GM19397 (cell line): ENCODE measurements around the gene SPATA2L.
"Not testable (repeated sequence)": the region's sequence is repeated elsewhere in the genome, so short reads cannot be mapped to it uniquely, and the experiment has no call there.

ENCODE experiments used
- ATAC-seq: cut with Tn5 transposase; IDR thresholded peaks from one replicate; pipeline ENCODE4 v1.9.1; 2021; ENCODE audit warnings: mild to moderate bottlenecking, moderate library complexity; ENCODE audit not compliant: unreplicated experiment

SPATA2L gene

DNA sequence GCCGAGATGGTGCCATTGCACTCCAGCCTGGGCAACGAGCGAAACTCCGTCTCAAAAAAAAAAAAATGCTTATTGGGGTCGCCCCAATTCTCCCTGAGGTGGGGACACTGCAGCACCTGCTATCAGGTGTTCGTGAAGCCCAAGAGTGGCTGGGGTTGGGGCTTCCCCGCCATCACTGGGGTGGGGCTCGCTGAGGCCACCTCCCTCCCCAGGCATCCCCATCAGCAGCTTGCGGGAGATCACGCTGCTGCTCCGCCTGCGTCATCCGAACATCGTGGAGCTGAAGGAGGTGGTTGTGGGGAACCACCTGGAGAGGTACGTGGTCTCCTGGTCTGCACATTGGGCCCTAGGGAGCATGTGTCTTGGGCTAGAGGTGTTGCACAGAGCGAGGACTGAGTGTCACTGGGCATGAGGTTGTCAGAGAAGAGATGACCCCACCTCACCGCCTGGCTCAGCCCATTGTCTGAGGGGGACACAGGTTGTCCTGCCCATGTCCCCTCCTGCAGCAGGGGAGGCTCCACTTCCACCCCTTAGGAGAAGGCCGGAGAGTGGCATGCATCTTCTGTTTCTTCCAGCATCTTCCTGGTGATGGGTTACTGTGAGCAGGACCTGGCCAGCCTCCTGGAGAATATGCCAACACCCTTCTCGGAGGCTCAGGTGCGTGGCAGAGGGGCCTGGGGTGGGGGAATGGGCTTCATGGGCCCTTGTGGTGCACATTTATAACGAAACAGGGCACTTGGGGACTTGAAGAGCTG is 10.1 kb downstream of the SPATA2L start:
- ATAC-seq = no peak

DNA sequence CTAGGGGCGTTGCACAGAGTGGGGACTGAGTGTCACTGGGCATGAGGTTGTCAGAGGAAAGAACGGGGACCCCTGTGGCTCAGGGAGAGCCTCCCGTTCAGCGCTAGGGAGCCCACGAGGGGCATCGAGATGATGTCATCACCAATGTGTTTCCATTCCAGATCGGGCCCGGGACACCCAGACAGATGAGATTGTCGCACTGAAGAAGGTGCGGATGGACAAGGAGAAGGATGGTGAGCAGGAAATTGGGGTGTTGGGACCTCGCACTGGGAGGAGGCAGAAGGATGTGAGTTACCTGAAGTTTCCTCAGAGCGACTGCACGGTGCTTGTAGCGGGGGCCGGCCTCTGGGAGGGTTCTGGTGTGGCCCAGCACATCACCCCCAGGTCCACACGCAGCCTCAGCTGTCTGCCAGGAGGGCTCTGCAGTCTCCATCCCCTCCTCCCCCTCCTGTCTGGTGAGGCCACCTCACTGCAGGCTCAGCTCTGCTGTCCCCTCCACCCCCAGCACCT is 11.1 kb downstream of the SPATA2L start:
- no peak for ATAC-seq

DNA sequence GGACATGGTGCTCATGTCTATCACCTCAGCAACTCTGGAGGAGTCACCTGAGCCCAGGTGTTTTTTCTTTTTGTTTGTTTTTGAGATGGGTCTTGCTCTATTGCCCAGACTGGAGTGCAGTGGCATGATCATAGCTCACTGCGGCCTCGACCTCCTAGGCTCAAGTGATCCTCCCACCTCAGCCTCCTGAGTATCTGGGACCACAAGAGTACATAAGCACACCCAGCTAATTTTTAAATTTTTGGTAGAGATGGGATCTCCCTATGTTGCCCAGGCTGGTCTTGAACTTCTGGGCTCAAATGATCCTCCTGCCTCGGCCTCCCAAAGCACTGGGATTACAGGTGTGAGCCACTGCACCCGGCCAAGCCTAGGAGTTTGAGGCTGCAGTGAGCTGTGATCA is 11.9 kb downstream of the SPATA2L start:
- not testable (repeated sequence) for ATAC-seq

DNA sequence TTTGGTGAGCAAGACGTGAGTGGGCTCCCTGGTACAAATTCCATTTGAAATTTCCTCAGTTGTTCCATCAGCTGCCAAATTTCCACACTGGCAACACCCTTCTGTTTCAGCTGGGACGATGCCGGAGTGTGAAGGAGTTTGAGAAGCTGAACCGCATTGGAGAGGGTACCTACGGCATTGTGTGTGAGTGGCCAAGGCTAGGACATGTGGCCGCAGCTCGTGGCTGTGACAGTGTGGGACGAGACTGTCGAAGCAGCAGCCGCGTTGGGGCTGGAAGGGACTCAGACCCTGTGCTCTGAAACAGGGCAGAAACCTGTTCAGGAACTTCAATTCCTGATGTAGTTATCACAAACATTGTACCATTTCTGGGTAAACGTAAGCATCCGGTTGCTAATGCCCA is 12.4 kb downstream of the SPATA2L start:
- ATAC-seq = no peak

DNA sequence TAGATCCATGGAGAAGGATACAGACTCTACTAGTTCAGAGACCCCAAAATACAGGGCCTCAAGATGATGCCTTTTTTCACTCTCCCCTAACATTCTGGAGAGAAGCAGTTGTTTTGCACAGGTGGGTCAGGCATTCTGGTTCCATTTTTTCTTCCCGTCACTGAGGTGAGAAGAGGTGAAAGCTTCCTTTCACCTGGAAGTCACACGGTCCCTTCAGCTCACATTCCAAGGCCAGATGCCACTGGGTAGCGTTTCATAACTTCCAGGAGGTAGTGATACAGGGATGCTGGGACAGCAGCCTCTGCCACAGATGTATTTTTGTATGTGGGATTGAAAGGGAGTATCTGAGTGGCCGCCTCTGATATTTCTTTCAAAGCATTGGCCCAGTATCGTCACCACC is 13.1 kb downstream of the SPATA2L start:
- ATAC-seq = no peak

DNA sequence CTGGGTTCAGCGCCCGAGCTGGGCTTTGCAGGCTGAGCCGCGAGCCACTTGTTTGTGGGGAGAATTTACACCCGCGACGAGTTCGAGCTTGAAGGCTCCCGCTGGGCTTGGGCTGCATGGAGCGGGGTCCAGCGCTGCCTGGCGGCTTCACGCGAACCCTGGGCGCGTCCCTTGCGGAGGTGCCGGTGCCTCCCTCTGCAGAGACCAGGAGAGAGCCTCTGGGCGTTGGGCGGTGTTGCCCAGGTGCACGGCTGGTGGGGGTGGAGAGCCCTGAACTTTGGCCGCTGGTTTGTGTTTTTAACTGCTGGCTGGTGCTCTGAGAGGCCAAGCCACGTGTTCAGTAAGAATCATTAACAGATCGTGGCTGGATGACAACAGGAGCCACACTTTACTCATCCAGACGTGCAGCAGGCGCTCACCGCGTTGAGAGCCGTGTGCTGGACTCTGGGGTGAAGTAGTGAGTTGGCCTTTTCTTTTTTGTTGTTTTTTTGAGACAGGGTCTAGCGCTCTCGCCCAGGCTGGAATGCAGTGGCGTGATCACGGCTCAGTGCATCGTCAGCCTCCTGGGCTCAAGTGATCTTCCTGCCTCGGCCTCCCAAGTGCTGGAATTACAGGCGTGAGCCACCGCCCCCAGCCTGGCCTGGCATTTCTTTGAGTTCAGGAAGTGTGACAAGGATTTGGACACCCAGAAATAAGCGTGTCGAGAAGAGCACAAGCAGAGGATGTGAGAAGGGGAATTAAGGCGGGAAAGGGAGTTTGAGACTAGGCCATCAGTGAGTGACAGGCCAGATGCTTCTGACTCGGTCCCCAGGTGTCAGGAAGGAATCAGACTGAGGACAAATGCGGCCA is 14.2 kb downstream of the SPATA2L start:
- ATAC-seq = peak; percentile 55

DNA sequence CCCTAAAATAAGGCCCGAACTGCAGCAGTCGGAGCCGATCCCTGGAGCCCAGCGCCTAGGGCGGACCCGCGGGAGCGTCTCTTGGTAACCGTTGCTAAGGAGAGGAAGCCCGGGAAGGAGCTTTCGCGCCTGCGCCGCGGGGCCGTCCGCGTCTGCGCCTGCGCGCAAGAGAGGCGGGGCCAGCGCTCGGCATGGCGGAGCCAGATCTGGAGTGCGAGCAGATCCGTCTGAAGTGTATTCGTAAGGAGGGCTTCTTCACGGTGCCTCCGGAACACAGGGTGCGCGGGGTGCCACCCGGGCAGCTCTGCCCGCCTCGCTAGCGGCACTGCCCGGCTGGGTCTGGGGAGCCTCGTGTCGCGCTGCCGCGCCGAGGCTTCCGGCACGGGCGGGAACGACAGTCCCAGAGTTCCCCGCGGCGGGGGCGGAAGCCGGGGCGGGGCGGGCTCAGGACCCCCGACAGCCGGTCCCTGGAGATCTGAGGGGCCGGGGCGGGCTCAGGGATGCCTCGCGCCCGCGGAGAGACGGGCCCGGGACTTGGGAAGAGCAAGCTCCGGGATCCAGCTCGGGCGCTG is 14.9 kb downstream of the SPATA2L start, which contains the start of gene CDK10:
Gene CDK10, plus strand, starts transcription at position 170 of the 572 bp plus-strand sequence. Its CDS starts 22 bp downstream, at position 192.
- ATAC-seq = peak; percentile 77

DNA sequence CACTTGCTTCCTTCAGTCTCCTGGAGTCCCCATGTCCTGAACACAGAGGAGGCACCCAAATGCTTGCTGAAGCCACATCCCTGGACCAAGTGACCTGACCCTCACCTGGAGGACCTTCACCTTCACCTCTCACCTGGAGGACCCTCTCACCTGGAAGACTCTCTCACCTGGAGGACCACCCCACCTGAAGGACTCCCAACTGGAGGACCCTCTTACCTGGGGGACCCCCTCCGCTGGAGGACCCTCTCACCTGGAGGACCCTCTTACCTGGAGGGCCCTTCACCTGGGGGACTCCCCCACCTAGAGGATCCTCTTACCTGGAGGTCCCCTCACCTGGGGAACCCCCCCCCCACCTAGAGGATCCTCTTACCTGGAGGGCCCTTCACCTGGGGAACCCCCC is 15.6 kb downstream of the SPATA2L start:
- ATAC-seq = no peak

DNA sequence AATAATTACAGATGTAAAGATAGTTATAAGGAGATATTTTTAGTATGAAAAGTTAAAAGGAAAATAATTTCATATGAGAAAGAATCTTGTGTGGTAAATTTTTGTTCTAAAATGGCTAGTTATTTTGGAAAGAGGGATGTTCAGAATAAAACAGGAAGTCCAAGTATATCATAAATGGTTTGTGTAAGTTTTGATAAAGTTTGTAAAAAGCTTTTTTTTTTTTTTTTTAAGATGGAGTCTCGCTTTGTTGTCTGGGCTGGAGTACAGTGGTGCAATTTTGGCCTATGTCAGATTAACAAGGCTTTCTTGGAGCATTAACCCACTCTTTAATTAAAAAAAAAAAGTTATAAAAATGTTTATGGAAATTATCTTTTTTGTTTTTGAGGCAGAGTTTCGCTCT is 23.2 kb downstream of the SPATA2L start:
- no peak for ATAC-seq

DNA sequence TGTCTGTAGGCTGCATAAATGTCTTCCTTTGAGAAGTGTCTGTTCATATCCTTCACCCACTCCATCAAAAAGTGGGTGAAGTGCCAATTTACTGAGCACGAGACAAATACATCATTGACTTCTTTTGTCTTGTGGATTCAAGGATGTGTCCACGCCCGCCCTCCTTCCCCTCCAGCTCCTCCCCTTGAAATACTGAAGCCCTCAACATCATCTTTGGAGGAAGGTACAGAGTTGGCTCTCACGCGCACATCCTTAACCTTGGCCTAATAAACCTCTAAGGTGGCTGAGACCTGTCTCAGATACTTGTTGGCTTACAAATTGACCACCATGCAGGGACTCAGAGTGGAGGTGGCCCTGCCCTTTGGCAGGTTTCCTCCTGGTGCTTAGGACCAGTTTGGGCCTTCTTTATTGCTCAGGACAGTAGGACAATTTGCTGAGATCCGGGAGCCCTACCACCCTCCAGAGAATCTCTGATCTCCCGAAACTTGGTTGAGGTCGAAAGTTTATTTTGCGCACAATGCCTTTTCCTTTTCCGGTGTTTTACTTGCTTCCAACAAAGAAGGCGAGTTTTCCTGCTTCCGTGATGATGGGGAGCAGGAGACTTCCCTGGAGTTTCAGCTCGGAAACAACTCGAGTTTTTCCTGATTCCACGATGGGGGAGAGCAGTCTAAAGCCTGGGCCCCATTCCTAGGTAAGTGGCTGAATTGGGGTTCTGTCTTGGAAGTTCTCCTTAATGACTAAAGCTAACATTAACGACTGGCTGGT is 29.1 kb downstream of the SPATA2L start:
- ATAC-seq = no peak

DNA sequence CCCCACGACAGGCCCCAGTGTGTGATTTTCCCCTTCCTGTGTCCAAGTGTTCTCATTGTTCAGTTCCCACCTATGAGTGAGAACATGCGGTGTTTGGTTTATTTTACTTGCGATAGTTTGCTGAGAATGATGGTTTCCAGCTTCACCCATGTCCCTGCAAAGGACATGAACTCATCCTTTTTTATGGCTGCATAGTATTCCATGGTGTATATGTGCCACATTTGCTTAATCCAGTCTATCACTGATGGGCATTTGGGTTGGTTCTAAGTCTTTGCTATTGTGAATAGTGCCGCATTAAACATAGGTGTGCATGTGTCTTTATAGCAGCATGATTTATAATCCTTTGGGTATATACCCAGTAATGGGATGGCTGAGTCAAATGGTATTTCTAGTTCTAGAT is 29.9 kb downstream of the SPATA2L start:
- ATAC-seq = not testable (repeated sequence)

DNA sequence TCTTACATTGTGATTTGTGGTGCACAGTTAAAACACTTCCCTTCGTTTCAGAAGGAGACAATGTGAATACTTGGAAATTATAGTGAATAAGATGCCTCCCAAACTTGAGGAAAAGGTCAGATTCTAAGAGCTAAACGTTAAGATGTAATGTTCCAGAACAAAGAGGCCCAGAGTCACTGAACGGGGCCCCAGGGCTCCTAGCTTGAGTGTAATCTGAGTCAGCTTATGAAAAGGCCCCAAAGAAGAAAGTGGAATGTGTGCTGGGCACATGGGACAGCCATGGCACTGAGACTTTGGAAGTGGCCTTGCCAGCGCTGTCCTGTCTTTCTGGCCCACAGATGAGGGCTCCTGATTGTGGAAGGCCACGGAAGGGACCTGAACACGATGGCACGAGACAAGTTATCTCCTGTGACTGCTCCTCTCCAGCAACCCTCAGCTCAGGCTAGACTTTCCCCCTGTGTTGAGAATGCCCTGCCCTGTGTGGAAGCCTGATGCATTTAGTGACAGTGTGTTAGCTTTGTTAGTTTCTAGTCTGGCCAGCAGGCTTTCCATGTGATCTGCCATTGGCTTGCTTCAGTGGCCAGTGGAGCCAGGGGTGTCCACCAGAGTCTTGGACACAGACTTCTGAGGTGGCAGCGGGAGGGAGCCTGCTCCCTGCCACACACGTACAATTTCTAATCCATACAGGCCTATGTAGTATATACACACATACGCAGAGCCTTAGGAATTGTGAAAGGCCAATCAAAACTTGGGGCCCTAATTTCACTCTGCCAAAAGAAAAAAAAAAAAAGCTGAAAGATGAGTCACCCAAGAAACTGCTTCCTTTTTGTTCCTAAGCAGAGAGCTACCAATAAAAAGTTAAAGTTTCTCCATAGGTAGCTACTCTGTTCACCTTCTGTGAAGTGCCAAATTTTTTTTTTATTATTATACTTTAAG is 30.7 kb downstream of the SPATA2L start:
- no peak for ATAC-seq

DNA sequence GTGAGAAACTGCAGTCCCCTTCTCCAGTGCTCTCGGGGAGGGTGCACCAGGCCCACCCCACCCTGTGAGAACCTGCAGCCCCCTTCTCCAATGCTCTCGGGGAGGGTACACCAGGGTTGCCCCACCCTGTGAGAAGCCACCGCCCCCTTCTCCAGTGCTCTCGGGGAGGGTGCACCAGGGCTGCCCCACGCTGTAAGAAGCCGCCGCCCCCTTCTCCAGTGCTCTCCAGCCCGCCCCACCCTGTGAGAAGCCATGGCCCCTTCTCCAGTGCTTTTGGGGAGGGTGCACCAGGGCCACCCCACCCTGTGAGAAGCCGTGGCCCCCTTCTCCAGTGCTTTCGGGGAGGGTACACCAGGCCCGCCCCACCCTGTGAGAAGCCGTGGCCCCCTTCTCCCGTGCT is 31.8 kb downstream of the SPATA2L start:
- ATAC-seq = no peak

DNA sequence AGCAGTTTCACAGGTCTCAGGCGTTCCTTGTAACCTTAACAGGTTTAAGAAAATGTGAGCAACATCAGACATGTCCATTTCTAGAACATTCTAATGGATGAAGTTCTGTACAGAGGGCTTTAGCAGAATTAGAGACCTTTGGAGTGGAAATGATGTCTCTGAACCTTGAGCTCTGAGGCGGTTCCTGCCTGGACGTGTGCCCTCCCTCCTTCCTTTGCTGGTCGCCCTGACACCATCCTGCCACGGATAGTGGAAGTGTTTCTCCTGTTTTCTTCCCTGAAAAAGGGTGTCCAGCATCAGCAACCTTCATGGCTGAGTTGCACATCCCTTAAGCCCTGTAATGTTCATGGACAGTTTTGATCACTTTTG is 32.7 kb downstream of the SPATA2L start:
- no peak for ATAC-seq

DNA sequence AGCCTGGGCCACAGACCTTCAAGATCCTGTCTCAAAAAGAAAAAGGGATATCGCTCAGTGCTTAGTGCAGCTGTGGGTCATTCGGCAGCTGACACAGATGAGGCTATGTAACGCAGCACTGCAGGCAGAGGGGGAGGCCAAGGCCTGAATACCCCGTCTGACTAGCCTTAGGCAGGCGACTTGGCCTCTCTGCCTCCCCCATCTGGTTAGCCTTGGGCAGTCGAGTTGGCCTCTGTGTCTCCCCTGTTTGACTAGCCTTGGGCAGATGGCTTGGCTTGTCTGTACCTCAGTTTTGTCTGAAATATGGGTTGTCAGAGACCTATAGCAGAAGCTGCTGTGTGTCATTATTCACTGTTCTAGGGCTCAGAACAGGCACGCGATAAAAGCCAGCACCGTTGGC is 33.9 kb downstream of the SPATA2L start:
- no peak for ATAC-seq

DNA sequence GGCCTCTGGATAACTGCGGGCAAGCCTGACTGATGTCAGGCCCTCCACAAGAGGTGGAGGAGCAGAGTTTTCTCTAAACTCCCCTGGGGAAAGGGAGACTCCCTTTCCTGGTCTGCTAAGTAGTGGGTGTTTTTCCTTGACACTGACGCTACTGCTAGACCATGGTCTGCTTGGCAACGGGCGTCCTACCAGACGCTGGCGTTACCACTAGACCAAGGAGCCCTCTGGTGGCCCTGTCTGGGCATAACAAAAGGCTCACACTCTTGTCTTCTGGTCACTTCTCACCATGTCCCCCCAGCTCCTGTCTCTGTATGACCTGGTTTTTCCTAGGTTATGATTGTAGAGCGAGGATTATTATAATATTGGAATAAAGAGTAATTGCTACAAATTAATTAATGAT is 34.5 kb downstream of the SPATA2L start:
- ATAC-seq = not testable (repeated sequence)

DNA sequence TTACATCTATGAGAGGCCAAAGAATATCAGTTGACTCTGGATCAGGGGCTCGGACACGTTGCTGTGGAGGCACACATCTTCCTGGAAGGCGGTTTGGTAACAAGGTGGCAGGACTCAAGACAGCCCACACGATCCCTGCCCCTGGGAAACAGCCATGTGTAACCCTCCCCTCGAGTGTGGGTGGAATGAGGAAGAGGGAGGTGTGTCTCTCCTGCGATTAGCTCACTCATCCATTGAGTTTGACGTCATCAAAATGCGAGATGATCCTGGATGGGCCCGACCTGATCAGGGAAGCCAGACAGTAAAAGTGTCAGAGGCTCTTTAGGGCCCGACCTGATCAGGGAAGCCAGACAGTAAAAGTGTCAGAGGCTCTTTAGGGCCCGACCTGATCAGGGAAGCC is 37.3 kb downstream of the SPATA2L start:
- not testable (repeated sequence) for ATAC-seq

DNA sequence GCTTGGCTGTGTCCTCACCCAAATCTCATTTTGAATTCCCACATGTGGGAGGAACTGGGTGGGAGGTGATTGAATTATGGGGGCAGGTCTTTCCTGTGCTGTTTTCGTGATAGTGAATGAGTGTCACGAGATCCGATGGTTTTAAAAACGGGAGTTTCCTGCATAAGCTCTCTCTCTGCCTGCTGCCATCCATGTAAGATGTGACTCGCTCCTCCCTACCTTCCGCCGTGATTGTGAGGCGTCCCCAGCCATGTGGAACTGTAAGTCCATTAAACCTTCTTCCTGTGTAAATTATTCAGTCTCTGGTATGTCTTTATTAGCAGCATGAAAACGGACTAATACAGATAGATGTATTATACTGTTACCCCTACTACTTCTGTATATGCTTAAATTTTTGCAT is 40.3 kb downstream of the SPATA2L start:
- no peak for ATAC-seq

DNA sequence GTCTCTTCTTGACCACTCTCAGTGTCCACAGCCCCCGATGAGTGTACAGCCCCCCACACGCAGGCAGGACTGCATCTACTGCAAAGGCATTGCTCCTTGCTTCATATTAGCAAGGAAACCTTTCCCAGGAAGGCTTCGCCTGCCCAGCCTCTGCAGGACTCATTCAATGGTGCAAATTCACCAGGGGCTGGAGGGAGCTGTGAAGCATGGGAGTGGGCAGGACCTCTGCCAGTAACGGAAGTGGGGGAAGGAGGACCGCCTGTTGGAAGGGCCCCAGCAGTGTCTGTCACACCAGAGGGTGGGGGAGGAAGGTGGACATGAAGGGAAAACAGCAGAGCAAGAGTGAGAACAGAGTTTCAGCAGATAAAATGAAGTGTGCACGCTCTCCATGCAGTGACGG is 41.4 kb downstream of the SPATA2L start:
- no peak for ATAC-seq
